ENCODE measurements around the gene SCAND1.
"Not testable (repeated sequence)": the region's sequence is repeated elsewhere in the genome, so short reads cannot be mapped to it uniquely, and the experiment has no call there.

The SCAND1 gene

GRCh38 chr20:35959291-35959690 is 5.0 kb upstream of the SCAND1 start:
- not testable (repeated sequence) for DNase-seq (ENCODE audit: low spot score)

- DNase-seq (ENCODE audit: low spot score) = no peak
Measured at GRCh38 chr20:35956616-35957015, 2.3 kb upstream of the SCAND1 start.

- DNase-seq (ENCODE audit: low spot score) = peak; percentile 45
Measured at GRCh38 chr20:35954907-35955251, 577 bp upstream of the SCAND1 start.

- DNase-seq (ENCODE audit: low spot score) = no peak
Measured at GRCh38 chr20:35953387-35954199, 709 bp downstream of the SCAND1 start.

- DNase-seq (ENCODE audit: low spot score) = peak; percentile 52
Measured at GRCh38 chr20:35952480-35953386, 1.6 kb downstream of the SCAND1 start.

- DNase-seq (ENCODE audit: low spot score) = not testable (repeated sequence)
Measured at GRCh38 chr20:35952080-35952479, 2.2 kb downstream of the SCAND1 start.

GRCh38 chr20:35950093-35950492 is 4.2 kb downstream of the SCAND1 start:
- DNase-seq (ENCODE audit: low spot score) = no peak

- DNase-seq (ENCODE audit: low spot score) = no peak
Measured at GRCh38 chr20:35947907-35948306, 6.4 kb downstream of the SCAND1 start.

GRCh38 chr20:35947489-35947888 is 6.8 kb downstream of the SCAND1 start:
- no peak for DNase-seq (ENCODE audit: low spot score)

GRCh38 chr20:35942243-35942642 is 12.1 kb downstream of the SCAND1 start:
- no peak for DNase-seq (ENCODE audit: low spot score)

GRCh38 chr20:35941620-35942019 is 12.7 kb downstream of the SCAND1 start:
- DNase-seq (ENCODE audit: low spot score) = no peak

- no peak for DNase-seq (ENCODE audit: low spot score)
Measured at GRCh38 chr20:35939264-35939663, 15.0 kb downstream of the SCAND1 start.

- DNase-seq (ENCODE audit: low spot score) = no peak
Measured at GRCh38 chr20:35934050-35934449, 20.3 kb downstream of the SCAND1 start.

GRCh38 chr20:35929301-35929700 is 25.0 kb downstream of the SCAND1 start:
- no peak for DNase-seq (ENCODE audit: low spot score)

GRCh38 chr20:35920523-35920922 is 33.8 kb downstream of the SCAND1 start:
- DNase-seq (ENCODE audit: low spot score) = no peak

- no peak for DNase-seq (ENCODE audit: low spot score)
Measured at GRCh38 chr20:35918021-35918420, 36.3 kb downstream of the SCAND1 start.

- no peak for DNase-seq (ENCODE audit: low spot score)
Measured at GRCh38 chr20:35917077-35917476, 37.2 kb downstream of the SCAND1 start.

GRCh38 chr20:35912881-35913280 is 41.4 kb downstream of the SCAND1 start:
- no peak for DNase-seq (ENCODE audit: low spot score)

- no peak for DNase-seq (ENCODE audit: low spot score)
Measured at GRCh38 chr20:35910254-35910653, 44.0 kb downstream of the SCAND1 start.

- no peak for DNase-seq (ENCODE audit: low spot score)
Measured at GRCh38 chr20:35909796-35910195, 44.5 kb downstream of the SCAND1 start.

GRCh38 chr20:35909176-35909575 is 45.1 kb downstream of the SCAND1 start:
- no peak for DNase-seq (ENCODE audit: low spot score)

- no peak for DNase-seq (ENCODE audit: low spot score)
Measured at GRCh38 chr20:35908007-35908406, 46.3 kb downstream of the SCAND1 start.

- DNase-seq (ENCODE audit: low spot score) = no peak
Measured at GRCh38 chr20:35907017-35907701, 47.1 kb downstream of the SCAND1 start.

Measured in LoVo (cell line).